C4-2B (cell line): ENCODE measurements around the gene GPD2.
"Not testable (repeated sequence)": the region's sequence is repeated elsewhere in the genome, so short reads cannot be mapped to it uniquely, and the experiment has no call there.

Source experiments
- H3K27ac ChIP-seq: fragments of 450-650 bp; 2 replicates; pipeline ENCODE4 v1.5.1; 2017
- ZFX ChIP-seq: fragments of 450-650 bp; IDR thresholded peaks from 2 replicates; pipeline ENCODE4 v1.6.1; 2017
- TF ChIP-seq, protein P1 (sequence below): fragments of 450-650 bp; conservative IDR thresholded peaks from 2 replicates; pipeline ENCODE4 v1.5.1; 2017; ENCODE audit warnings: mild to moderate bottlenecking

The GPD2 gene

DNA sequence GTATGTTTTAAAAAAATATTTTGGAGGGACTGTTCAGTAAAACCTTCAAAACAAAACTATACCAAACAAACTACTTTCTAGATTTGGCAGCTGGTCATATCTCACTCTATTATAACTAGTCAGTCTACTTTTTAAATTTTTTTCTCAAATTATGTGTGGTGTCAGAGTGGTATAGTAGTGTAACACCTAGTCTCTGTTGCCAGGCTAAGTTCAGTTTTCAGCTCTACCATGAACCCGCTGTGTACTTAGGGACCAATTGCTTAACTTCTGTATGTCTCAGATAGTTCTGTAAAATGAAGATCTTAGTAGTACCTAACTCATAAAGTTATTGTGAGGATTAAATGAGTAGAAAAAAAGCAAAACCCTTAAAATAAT is 54.3 kb downstream of the GPD2 start:
- TF ChIP-seq, protein P1, sequence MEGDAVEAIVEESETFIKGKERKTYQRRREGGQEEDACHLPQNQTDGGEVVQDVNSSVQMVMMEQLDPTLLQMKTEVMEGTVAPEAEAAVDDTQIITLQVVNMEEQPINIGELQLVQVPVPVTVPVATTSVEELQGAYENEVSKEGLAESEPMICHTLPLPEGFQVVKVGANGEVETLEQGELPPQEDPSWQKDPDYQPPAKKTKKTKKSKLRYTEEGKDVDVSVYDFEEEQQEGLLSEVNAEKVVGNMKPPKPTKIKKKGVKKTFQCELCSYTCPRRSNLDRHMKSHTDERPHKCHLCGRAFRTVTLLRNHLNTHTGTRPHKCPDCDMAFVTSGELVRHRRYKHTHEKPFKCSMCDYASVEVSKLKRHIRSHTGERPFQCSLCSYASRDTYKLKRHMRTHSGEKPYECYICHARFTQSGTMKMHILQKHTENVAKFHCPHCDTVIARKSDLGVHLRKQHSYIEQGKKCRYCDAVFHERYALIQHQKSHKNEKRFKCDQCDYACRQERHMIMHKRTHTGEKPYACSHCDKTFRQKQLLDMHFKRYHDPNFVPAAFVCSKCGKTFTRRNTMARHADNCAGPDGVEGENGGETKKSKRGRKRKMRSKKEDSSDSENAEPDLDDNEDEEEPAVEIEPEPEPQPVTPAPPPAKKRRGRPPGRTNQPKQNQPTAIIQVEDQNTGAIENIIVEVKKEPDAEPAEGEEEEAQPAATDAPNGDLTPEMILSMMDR, result no peak
- no peak for TF ChIP-seq ZFX
- H3K27ac ChIP-seq, result no peak overlapping the region

DNA sequence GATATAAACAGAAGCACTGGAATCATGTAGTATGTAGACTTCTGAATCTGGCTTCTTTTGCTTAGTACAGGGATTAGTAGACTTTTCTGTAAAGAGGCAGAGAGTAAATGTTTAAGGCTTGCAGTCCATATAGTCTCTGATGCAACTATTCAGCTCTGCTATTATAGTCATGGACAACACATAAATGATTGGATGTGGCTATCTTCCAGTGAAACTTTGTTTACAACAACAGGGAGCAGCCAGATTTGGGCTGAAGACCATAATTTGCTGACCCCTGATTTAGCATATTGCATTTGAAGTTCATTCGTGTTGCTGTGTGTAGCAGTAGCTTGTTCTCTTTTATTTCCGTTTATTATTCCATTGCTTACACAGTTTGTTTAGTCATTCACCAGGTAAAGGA is 55.0 kb downstream of the GPD2 start:
- TF ChIP-seq, protein P1, result no peak
- TF ChIP-seq ZFX, result no peak
- H3K27ac ChIP-seq, result no peak overlapping the region

DNA sequence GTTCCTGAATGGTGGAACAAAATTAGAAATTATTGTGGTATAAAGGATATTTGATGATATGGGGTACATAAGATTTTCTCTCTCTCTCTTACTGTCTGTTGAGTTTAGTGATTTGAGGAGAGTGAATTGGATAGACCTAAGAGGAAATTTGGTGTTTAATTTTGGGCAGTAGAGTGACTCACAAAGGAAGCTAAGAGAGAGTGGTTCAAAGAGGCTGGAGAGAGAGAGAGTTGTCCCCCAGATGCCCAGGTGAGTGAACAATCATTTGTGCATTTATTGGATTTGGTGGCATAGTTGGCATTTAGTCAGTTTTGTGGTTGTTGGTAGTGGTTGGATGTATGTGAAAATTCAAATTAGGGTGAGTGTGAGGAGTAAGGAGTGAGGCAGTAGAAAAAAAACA is 56.8 kb downstream of the GPD2 start:
- H3K27ac ChIP-seq, result no peak overlapping the region
- TF ChIP-seq, protein P1, result no peak
- no peak for TF ChIP-seq ZFX

DNA sequence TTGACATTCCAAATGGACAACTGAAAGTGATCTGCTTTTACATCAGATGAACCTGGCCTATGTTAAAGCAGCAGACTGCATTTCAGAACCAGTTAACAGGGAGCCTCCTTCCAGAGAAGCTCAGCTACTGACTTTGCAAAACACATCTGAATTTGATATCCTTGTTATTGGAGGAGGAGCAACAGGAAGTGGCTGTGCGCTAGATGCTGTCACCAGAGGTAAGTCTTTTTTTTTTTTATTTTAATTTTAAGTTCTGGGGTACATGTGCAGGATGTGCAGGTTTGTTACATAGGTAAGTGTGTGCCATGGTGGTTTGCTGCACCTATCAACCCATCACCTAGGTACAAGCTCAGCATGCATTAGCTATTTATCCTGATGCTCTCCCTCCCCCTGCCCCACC is 59.8 kb downstream of the GPD2 start:
- H3K27ac ChIP-seq, result not testable (repeated sequence)

DNA sequence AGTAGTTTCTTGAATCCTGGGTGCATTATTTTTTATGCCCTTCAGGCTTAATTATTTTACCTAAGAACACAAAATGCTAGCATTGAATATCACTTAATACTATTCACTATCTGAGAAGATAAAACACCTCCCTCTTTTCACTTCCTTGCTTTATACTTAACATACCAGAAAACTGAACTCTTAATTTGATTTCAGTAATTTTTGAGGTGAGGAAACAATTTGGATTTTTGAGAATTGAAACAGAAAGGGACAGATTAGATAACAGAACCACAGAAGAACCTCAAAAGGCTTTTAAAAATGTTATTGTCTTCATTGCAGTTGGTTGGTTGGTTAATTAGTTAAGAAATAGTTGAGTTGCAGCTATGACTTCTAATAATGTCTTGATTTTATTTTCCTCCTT is 69.5 kb downstream of the GPD2 start:
- H3K27ac ChIP-seq, result no peak overlapping the region
- TF ChIP-seq, protein P1, result no peak
- TF ChIP-seq ZFX, result no peak

DNA sequence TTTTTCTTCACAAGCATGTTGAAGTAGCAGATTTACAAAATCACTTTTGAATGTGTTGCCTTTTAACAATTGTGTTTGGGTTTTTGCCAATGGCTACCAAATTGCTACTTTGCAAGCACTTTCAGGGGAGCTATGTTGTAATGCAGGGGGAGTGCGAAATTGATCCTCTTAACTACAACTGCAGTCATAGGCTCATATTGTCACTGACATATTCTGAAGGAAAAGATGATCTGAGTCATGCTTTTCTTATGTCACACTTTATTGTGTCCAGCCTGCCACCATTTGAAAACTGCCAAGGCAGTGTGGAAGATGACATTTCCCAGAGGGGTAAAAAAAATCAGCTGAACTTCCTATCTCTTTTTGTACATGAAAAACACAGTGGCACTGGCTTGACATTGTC is 74.9 kb downstream of the GPD2 start:
- no peak overlapping the region for H3K27ac ChIP-seq
- TF ChIP-seq ZFX, result no peak
- TF ChIP-seq, protein P1, result no peak

DNA sequence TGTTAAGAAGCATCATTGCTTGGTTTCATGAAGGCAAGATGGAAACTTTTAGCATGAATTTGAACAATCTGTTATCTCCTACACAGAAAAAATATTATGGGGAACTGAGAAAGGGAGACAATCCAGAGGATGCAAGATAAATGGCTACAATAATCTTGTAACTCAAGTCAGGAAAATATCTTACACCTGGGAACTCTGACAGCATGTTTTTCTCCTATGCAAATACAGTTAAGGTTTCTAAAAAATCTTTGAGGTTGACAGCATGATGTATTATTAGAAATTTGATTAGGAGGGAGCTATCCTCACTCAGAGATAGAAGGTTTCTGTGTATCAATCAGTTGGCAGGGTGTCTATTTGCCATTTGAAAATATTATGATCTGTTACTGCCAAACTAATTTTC is 75.6 kb downstream of the GPD2 start:
- H3K27ac ChIP-seq, result no peak overlapping the region
- TF ChIP-seq ZFX, result no peak
- TF ChIP-seq, protein P1, result no peak

DNA sequence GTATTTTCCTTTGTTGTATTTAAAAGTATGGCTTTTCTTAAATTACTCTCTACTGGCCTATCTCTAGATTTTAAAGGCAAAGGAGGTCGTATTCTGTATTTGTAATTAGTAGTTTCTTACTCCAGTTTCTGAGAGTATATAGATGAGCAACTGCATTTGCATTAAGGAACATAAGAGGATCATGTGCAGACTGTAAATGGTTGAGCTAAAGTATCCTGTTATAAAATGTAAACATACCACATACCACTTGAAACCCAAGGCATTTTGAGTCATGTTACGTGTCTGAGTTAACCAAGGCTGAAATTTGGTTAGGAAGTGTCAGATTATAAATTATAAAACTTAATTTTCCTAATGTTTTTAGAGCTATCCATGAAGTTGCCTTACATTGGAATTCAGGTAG is 76.3 kb downstream of the GPD2 start:
- H3K27ac ChIP-seq, result no peak overlapping the region

More for the DNA sequence above, 76.3 kb downstream of the GPD2 start:
- TF ChIP-seq, protein P1, result no peak
- TF ChIP-seq ZFX, result no peak
